DMS53 (cell line): ENCODE data around the gene HEATR5A.
"Not testable (repeated sequence)": the region's sequence is repeated elsewhere in the genome, so short reads cannot be mapped to it uniquely, and the experiment has no call there.

ENCODE experiments used
- DNase-seq: peaks from one replicate; lab custom pipeline; 2025; lab: John Stamatoyannopoulos, UW

The HEATR5A gene

GRCh38 chr14:31256534-31257243 lies 163.7 kb downstream of the HEATR5A start:
- no peak for DNase-seq

DNA sequence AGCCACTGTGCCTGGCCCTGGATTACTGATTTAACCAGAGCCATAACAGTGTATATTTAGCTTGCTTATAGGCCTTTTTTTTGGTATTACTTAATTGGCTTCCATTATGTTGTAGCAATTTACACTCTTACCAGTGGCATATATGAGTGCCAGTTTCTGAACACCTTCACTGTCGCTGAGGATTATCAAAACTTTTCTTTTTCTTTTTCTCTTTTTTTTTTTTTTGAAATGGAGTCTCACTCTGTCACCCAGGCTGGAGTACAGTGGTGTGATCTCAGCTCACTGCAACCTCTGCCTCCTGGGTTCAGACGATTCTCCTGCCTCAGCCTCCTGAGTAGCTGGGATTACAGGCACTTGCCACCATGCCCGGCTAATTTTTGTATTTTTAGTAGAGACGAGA lies 164.4 kb downstream of the HEATR5A start:
- not testable (repeated sequence) for DNase-seq

GRCh38 chr14:31255286-31255685 lies 165.1 kb downstream of the HEATR5A start:
- no peak for DNase-seq

DNA sequence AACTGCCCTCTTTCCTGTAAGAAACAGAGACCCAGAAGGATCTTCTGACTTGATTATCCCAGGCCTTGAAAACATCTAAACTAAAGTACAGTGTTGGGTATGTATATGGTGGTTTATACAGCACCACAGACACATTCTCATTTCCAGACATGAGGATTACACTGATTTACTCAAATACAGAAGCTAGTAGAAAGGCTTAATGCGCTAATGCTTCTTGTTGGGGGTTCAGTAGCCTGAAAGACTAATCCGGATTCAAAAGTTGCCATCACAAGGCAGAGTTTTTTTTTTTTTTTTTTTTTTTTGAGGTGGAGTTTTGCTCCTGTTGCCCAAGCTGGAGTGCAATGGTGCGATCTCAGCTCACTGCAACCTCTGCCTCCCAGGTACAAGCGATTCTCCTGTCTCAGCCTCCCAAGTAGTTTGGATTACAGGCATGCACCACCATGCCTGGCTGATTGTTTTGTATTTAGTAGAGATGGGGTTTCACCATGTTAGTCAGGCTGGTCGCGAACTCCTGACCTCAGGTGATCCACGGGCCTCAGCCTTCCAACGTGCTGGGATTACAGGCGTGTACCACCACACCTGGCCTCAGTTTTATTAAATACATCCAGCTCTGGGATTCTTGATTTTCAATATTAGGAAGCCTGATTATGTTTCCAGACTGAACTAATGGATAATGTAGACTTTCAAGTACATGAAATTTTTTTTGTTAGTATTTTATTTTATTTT lies 166.4 kb downstream of the HEATR5A start:
- no peak for DNase-seq

- DNase-seq, result no peak
Measured at GRCh38 chr14:31252865-31253264, 167.5 kb downstream of the HEATR5A start.

DNA sequence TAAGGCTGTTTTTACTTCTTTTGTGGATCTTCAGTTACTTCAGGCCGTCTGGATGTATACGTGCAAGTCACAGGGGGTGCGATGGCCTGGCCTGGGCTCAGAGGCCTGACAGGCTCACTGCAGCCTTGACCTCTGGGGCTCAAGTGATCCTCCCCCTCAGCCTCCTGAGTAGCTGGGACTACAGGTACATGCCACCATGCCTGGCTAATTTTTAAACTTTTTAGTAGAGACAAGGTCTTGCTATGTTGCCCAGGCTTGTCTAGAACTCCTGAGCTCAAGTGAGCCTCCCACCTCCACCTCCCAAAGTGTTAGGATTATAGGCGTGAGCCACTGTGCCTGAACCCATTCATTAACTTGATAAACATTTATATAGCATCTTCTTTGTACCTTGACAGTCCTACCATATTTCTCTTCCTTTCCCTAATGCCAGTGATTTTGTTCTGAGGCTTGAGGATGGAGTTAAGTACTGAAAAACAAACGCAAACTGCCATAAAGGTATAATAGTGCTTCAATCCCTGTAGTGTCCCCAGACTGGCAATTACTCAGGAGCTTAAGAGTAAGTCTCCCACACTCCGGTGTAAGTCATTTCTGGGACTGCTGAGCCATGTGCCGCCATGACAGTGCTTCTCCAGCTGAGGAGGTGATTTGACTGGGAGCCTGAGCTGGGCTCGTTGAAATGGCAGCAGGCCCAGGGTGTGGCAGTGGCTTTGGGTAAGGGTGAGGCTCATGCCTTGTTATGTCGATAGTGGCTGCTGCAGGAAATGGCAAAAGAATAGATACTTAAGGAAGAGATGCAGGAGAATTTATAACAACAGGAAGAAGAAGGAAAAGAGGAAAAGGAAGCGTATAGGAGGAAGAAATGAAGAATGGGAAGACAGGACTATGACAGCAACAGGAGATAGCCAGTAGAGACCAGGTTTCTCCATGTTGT lies 169.1 kb downstream of the HEATR5A start:
- DNase-seq, result no peak

GRCh38 chr14:31244626-31245025 lies 175.7 kb downstream of the HEATR5A start:
- no peak for DNase-seq

DNA sequence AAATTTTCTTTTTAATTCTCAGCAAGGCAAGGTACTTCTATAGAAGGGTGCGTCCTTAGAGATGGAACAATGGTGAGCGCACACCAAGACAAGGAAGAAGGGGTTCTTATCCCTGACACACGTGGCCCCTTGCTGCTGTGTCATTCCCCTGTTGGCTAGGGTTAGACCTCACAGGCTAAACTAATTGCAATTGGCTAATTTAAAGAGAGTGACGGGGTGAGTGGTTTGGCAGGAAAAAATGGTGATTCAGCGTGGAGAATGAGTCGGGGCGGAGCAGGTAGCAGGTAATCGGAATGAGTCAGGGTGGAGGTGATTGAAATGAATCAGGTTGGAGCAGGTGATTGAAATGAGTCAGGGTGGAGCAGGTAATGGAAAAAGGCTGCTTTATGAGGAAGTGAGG lies 176.5 kb downstream of the HEATR5A start:
- DNase-seq, result peak; percentile 39

GRCh38 chr14:31242161-31242940 lies 178.0 kb downstream of the HEATR5A start:
- DNase-seq, result not testable (repeated sequence)
